H9 (cell line): ENCODE results near the gene STK35. TPM values are rescaled to one million over a fixed set of nuclear protein-coding genes. Genes with fewer than 3 reads are reported as not detected.

Experiments
- DNase-seq: peaks from one replicate; pipeline ENCODE4 v3.0.0-alpha.2; 2017
- H2AFZ ChIP-seq: one replicate; pipeline ENCODE4 v1.6.1; 2013; ENCODE audit warnings: mild to moderate bottlenecking, low read length, control low read depth, moderate library complexity
- H2AK5ac ChIP-seq: 2 replicates; pipeline ENCODE4 v1.6.1; 2013; ENCODE audit warnings: low read length, control low read depth, mixed read lengths; ENCODE audit not compliant: insufficient read length
- H2BK120ac ChIP-seq: one replicate; pipeline ENCODE4 v1.6.1; 2013; ENCODE audit warnings: low read depth, mild to moderate bottlenecking, low read length, control low read depth, inconsistent platforms; ENCODE audit not compliant: poor library complexity, severe bottlenecking
- H2BK12ac ChIP-seq: 2 replicates; pipeline ENCODE4 v1.6.1; 2013; ENCODE audit warnings: low read length, control low read depth, mixed read lengths, low read depth; ENCODE audit not compliant: insufficient read length
- H2BK15ac ChIP-seq: 2 replicates; pipeline ENCODE4 v1.6.1; 2013; ENCODE audit warnings: low read depth, low read length, control low read depth
- H2BK20ac ChIP-seq: one replicate; pipeline ENCODE4 v1.6.1; 2013; ENCODE audit warnings: low read depth, mild to moderate bottlenecking, low read length, control low read depth, inconsistent platforms; ENCODE audit not compliant: poor library complexity, severe bottlenecking
- H2BK5ac ChIP-seq: 2 replicates; pipeline ENCODE4 v1.6.1; 2013; ENCODE audit warnings: low read length, control low read depth, mixed read lengths; ENCODE audit not compliant: insufficient read length
- H3K14ac ChIP-seq: 2 replicates; pipeline ENCODE4 v1.6.1; 2013; ENCODE audit warnings: low read length, control low read depth; ENCODE audit not compliant: insufficient read depth
- H3K18ac ChIP-seq: 2 replicates; pipeline ENCODE4 v1.6.1; 2013; ENCODE audit warnings: low read depth, mild to moderate bottlenecking, mixed read lengths, low read length, control low read depth; ENCODE audit not compliant: insufficient read length
- H3K23ac ChIP-seq: 2 replicates; pipeline ENCODE4 v1.6.1; 2013; ENCODE audit warnings: low read length, control low read depth, mixed read lengths, low read depth; ENCODE audit not compliant: insufficient read length
- H3K23me2 ChIP-seq: 2 replicates; pipeline ENCODE4 v1.6.1; 2013; ENCODE audit warnings: low read depth, mild to moderate bottlenecking, mixed read lengths, low read length, control low read depth; ENCODE audit not compliant: insufficient read length, poor library complexity, severe bottlenecking
- H3K27ac ChIP-seq: 2 replicates; pipeline ENCODE4 v1.5.1; 2013; ENCODE audit warnings: low read length, control low read depth, mixed read lengths, low read depth; ENCODE audit not compliant: insufficient read length
- H3K27me3 ChIP-seq: 2 replicates; pipeline ENCODE4 v1.6.1; 2013; ENCODE audit warnings: low read length, control low read depth, inconsistent platforms; ENCODE audit not compliant: insufficient read depth
- H3K4ac ChIP-seq: 2 replicates; pipeline ENCODE4 v1.6.1; 2013; ENCODE audit warnings: low read depth, mild to moderate bottlenecking, control low read depth, inconsistent platforms, low read length, moderate library complexity
- H3K4me1 ChIP-seq: 2 replicates; pipeline ENCODE4 v1.6.1; 2013; ENCODE audit warnings: low read length, control low read depth, inconsistent platforms; ENCODE audit not compliant: insufficient read depth
- H3K4me2 ChIP-seq: 2 replicates; pipeline ENCODE4 v1.6.1; 2013; ENCODE audit warnings: low read length, control low read depth, mixed read lengths; ENCODE audit not compliant: insufficient read length, insufficient read depth
- H3K56ac ChIP-seq: 2 replicates; pipeline ENCODE4 v1.6.1; 2013; ENCODE audit warnings: low read depth, mild to moderate bottlenecking, mixed read lengths, low read length, control low read depth; ENCODE audit not compliant: insufficient read length
- H3K79me1 ChIP-seq: 2 replicates; pipeline ENCODE4 v1.6.1; 2013; ENCODE audit warnings: low read depth, mild to moderate bottlenecking, moderate library complexity, low read length, control low read depth, inconsistent platforms; ENCODE audit not compliant: insufficient read depth, poor library complexity, severe bottlenecking
- H3K79me2 ChIP-seq: 2 replicates; pipeline ENCODE4 v1.6.1; 2013; ENCODE audit warnings: low read length, control low read depth, inconsistent platforms; ENCODE audit not compliant: insufficient read depth
- H3K9ac ChIP-seq: 2 replicates; pipeline ENCODE4 v1.6.1; 2013; ENCODE audit warnings: low read length, control low read depth, mixed read lengths; ENCODE audit not compliant: insufficient read length; ENCODE audit errors: extremely low read depth
- H3K9me3 ChIP-seq: one replicate; pipeline ENCODE4 v1.6.1; 2013; ENCODE audit warnings: low read depth, low read length, inconsistent platforms; ENCODE audit not compliant: control insufficient read depth
- H3T11ph ChIP-seq: one replicate; pipeline ENCODE4 v1.6.1; 2013; ENCODE audit warnings: mild to moderate bottlenecking, low read length, control low read depth, inconsistent platforms
- H4K20me1 ChIP-seq: one replicate; pipeline ENCODE4 v1.6.1; 2013; ENCODE audit not compliant: control insufficient read depth, insufficient read length, insufficient read depth
- H4K5ac ChIP-seq: 2 replicates; pipeline ENCODE4 v1.6.1; 2013; ENCODE audit warnings: low read depth, mild to moderate bottlenecking, mixed read lengths, low read length, control low read depth; ENCODE audit not compliant: insufficient read length
- H4K8ac ChIP-seq: replicated peaks from 2 replicates; pipeline ENCODE4 v1.6.1; 2013; ENCODE audit warnings: low read length, control low read depth, mixed read lengths, low read depth; ENCODE audit not compliant: insufficient read length
- H4K91ac ChIP-seq: 2 replicates; pipeline ENCODE4 v1.6.1; 2013; ENCODE audit warnings: low read depth, mild to moderate bottlenecking, moderate library complexity, mixed read lengths, low read length, control low read depth; ENCODE audit not compliant: insufficient read length
- H3K27ac Mint-ChIP-seq, 3 experiments: 2 replicates in 2 of 3; 3 replicates in 1 of 3; pipeline ENCODE4 v1.8.0; 2020 to 2021; ENCODE audit warnings: mixed read lengths in 3 of 3, mild to moderate bottlenecking in 1 of 3, moderate library complexity in 1 of 3
- H3K27me3 Mint-ChIP-seq: 2 replicates; pipeline ENCODE4 v1.8.0; 2021; ENCODE audit warnings: low read depth, mild to moderate bottlenecking, moderate library complexity, mixed read lengths
- H3K36me3 Mint-ChIP-seq, 3 experiments: 2 replicates in 2 of 3; 3 replicates in 1 of 3; pipeline ENCODE4 v1.8.0; 2020 to 2021; ENCODE audit warnings: low read depth in 3 of 3, mixed read lengths in 3 of 3; ENCODE audit not compliant: insufficient read depth in 1 of 3
- H3K4me1 Mint-ChIP-seq, 2 experiments: 2 replicates each; pipeline ENCODE4 v1.8.0; 2020; ENCODE audit warnings: mixed read lengths in 2 of 2
- H3K4me3 Mint-ChIP-seq, 2 experiments: 2 replicates in 1 of 2; 3 replicates in 1 of 2; pipeline ENCODE4 v1.8.0; 2020 to 2021; ENCODE audit warnings: mild to moderate bottlenecking in 2 of 2, mixed read lengths in 2 of 2, moderate library complexity in 1 of 2
- H3K9me3 Mint-ChIP-seq, 2 experiments: 2 replicates in 1 of 2; 3 replicates in 1 of 2; pipeline ENCODE4 v1.8.0; 2020; ENCODE audit warnings: mild to moderate bottlenecking in 2 of 2, mixed read lengths in 2 of 2, moderate library complexity in 1 of 2
- CTCF ChIP-seq: fragments of 200-600 bp; sonication (generic); conservative IDR thresholded peaks from 3 replicates; pipeline ENCODE4 v1.8.0; 2021; ENCODE audit warnings: antibody characterized with exemption, mild to moderate bottlenecking
- WGBS: extraction: QIAGEN DNeasy Blood & Tissue Kit; methylation state at CpG from one replicate; pipeline ENCODE4 v1.1.7; 2013; ENCODE audit warnings: missing lambda C conversion rate, low lambda C conversion rate, mixed read lengths; ENCODE audit not compliant: insufficient read length; ENCODE audit errors: extremely low coverage; 5-methylcytosine and 5-hydroxymethylcytosine counted together
- total RNA-seq: library from RNA; stranded (reverse); gene quantifications from 2 replicates; pipeline ENCODE4 v1.2.1, GENCODE V29; 2021

Gene STK35
- total RNA-seq, 1 experiment from 2014 or later = 66.2 TPM

- H2BK15ac ChIP-seq = no peak overlapping the region
- no peaks in the 10 kb centered on the region for H3K79me1 ChIP-seq
- H3K9me3 Mint-ChIP-seq = peaks cover 0 to 4% of the 10 kb centered on the region in 2 experiments; a peak in 2 of 5 replicates
- no peak overlapping the region for H2AFZ ChIP-seq
- H3K27ac ChIP-seq = no peak overlapping the region
- no peak overlapping the region for H3K14ac ChIP-seq
- TF ChIP-seq CTCF = no peak
- no peak overlapping the region for H2BK12ac ChIP-seq
- no peak overlapping the region for H3K9ac ChIP-seq
- H3K27me3 ChIP-seq = no peaks in the 10 kb centered on the region
- no peak overlapping the region for H3K4me2 ChIP-seq
- no peak for DNase-seq
- peak overlapping the region in 2 of 3 experiments; percentile 87 to 90; a peak in 6 of 7 replicates for H3K27ac Mint-ChIP-seq
- no peak overlapping the region for H4K91ac ChIP-seq
- no peak overlapping the region for H2BK5ac ChIP-seq
- H3K23ac ChIP-seq = no peak overlapping the region
- H4K5ac ChIP-seq = no peak overlapping the region
- H2BK120ac ChIP-seq = no peak overlapping the region
- no peak overlapping the region for H4K8ac ChIP-seq
- no peak overlapping the region for H3K4ac ChIP-seq
- H3K4me3 Mint-ChIP-seq = peak overlapping the region in 1 of 2 experiments; percentile 42; a peak in 1 of 5 replicates
- no peak overlapping the region for H3T11ph ChIP-seq
- no peaks in the 10 kb centered on the region; a peak in 1 of 7 replicates for H3K36me3 Mint-ChIP-seq
- peaks cover 38 to 46% of the 10 kb centered on the region in 2 experiments for H3K4me1 Mint-ChIP-seq
- no peaks in the 10 kb centered on the region for H4K20me1 ChIP-seq
- no peak overlapping the region for H2AK5ac ChIP-seq
- no peak overlapping the region for H3K56ac ChIP-seq
- no peak overlapping the region for H2BK20ac ChIP-seq
- H3K27me3 Mint-ChIP-seq = no peaks in the 10 kb centered on the region
- WGBS = no CpG with 5 or more reads among the region's 2 CpGs
- peaks cover 3% of the 10 kb centered on the region; the same call in 1 of the 2 replicates for H3K4me1 ChIP-seq
- H3K18ac ChIP-seq = no peak overlapping the region
- H3K79me2 ChIP-seq = no peaks in the 10 kb centered on the region
- H3K23me2 ChIP-seq = no peaks in the 10 kb centered on the region
- H3K9me3 ChIP-seq = no peaks in the 10 kb centered on the region
These were observed 12.7 kb upstream of the STK35 start for GRCh38 chr20:2088891-2089290.
